Measurements from ENCODE around the gene SEC11A. TPM values are rescaled to one million over a fixed set of nuclear protein-coding genes. Genes with fewer than 3 reads are reported as not detected.
"Not testable (repeated sequence)": the region's sequence is repeated elsewhere in the genome, so short reads cannot be mapped to it uniquely, and the experiment has no call there.

The SEC11A gene
- total RNA-seq, 1 donor from 2014 or later, result 126 TPM

DNA sequence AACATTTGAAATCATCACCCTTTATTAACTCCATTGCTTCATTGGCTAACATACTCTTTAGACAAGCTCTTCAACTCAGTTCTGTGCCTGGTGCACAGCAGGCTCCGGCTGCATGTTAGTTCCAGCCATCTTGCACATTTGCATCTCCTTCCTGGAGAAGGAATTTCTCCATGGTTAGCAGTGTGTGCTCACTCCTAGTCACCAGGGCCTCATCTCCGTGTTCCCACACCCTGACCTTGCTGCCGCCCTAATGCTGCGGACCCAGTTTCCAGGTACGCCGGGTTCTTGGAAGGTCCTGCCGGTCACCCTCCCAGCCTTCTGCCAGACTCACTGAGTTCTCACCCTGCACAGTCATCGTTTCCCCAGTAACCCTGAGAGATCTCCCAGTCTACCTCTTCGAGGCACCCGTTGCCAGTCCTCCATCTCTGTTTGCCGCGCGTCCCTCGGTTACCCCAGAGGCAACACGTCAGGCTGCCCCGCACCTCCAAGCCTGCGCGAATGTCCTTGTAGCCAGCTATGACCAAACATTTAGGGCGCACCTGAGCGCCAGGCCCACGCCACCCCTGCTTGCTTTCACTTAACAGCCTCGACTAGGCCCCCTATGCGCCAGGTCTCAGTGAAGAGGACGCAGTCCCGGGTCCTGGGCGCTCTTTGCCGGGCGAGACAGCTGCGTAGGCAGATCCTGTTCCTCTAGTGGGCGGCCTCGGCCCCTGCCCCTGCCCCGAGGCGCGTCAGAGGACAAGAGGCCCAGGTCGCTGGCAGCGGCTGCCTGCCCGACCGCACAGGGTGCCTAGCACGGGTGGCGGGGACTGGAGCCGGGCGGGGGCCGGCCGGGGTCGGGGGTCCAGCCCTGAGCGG, 31.7 kb upstream of the SEC11A start:
- DNase-seq (ENCODE audit: low spot score in 2 of 2, unreplicated experiment in 2 of 2), result peak; percentile 47 to 77
- peaks cover 44% of the 10 kb centered on the region for H3K4me1 Mint-ChIP-seq
- no peaks in the 10 kb centered on the region for H3K36me3 Mint-ChIP-seq
- peak overlapping the region; percentile 81 for H3K4me3 Mint-ChIP-seq
- peak overlapping the region; percentile 95 for H3K27ac Mint-ChIP-seq
- TF ChIP-seq CTCF (IDR thresholded peaks at IDR 0.05; ENCODE audit: unreplicated experiment), result no peak
- no peaks in the 10 kb centered on the region for H3K27me3 Mint-ChIP-seq (ENCODE audit: low read depth)
- no peaks in the 10 kb centered on the region for H3K9me3 Mint-ChIP-seq

- peaks cover 16% of the 10 kb centered on the region for H3K4me1 Mint-ChIP-seq
- no peaks in the 10 kb centered on the region for H3K27me3 Mint-ChIP-seq (ENCODE audit: low read depth)
- no peak for TF ChIP-seq CTCF (IDR thresholded peaks at IDR 0.05; ENCODE audit: unreplicated experiment)
These were observed 25.2 kb upstream of the SEC11A start for GRCh38 chr15:84741121-84741520.

GRCh38 chr15:84740691-84741090, 24.8 kb upstream of the SEC11A start:
- DNase-seq (ENCODE audit: low spot score in 2 of 2, unreplicated experiment in 2 of 2), result no peak
- no peak for TF ChIP-seq CTCF (IDR thresholded peaks at IDR 0.05; ENCODE audit: unreplicated experiment)
- Mint-ChIP-seq H3K9me3 (no peaks in the 10 kb centered on the region), H3K27me3 (ENCODE audit: low read depth) (no peaks in the 10 kb centered on the region), H3K36me3 (no peaks in the 10 kb centered on the region), H3K4me1 (peaks cover 15% of the 10 kb centered on the region), H3K27ac (no peak overlapping the region), H3K4me3 (no peak overlapping the region)

More at GRCh38 chr15:84741121-84741520, 25.2 kb upstream of the SEC11A start:
- no peak overlapping the region for H3K27ac Mint-ChIP-seq
- H3K36me3 Mint-ChIP-seq, result no peaks in the 10 kb centered on the region
- DNase-seq (ENCODE audit: low spot score in 2 of 2, unreplicated experiment in 2 of 2), result no peak
- no peak overlapping the region for H3K4me3 Mint-ChIP-seq
- H3K9me3 Mint-ChIP-seq, result no peaks in the 10 kb centered on the region

DNA sequence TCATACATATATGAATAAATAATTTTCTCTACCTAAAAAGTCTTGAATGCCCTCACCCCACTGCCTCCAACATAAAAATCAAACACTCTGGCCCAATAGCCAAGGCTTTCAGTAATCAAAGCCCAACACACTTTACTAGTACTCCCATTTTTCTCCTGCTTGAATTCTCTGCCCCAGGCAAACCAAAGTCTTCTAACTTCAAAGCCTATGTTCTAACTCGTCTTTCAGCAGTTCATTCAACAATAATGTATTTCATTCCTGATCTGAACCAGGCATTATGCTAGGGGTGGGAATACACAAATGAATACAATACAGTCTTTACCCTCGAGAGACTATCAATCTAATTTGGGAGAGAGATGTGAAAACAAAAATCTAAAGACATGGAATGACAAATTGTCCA, 21.1 kb upstream of the SEC11A start:
- H3K27me3 Mint-ChIP-seq (ENCODE audit: low read depth), result no peaks in the 10 kb centered on the region
- H3K27ac Mint-ChIP-seq, result peak overlapping the region; percentile 90
- H3K36me3 Mint-ChIP-seq, result no peaks in the 10 kb centered on the region
- TF ChIP-seq CTCF (IDR thresholded peaks at IDR 0.05; ENCODE audit: unreplicated experiment), result no peak
- no peaks in the 10 kb centered on the region for H3K9me3 Mint-ChIP-seq
- H3K4me1 Mint-ChIP-seq, result peaks cover 25% of the 10 kb centered on the region
- no peak overlapping the region for H3K4me3 Mint-ChIP-seq
- DNase-seq (ENCODE audit: low spot score in 2 of 2, unreplicated experiment in 2 of 2), result no peak

GRCh38 chr15:84736375-84736774, 20.4 kb upstream of the SEC11A start:
- peak overlapping the region; percentile 35 for H3K27ac Mint-ChIP-seq
- no peaks in the 10 kb centered on the region for H3K27me3 Mint-ChIP-seq (ENCODE audit: low read depth)

GRCh38 chr15:84735480-84736061, 19.6 kb upstream of the SEC11A start:
- not testable (repeated sequence) for DNase-seq (ENCODE audit: low spot score in 2 of 2, unreplicated experiment in 2 of 2); H3K36me3 Mint-ChIP-seq; H3K9me3 Mint-ChIP-seq; H3K27me3 Mint-ChIP-seq (ENCODE audit: low read depth)
- peaks cover 25% of the 10 kb centered on the region for H3K4me1 Mint-ChIP-seq
- peak overlapping the region; percentile 55 for H3K4me3 Mint-ChIP-seq
- peak overlapping the region; percentile 92 for H3K27ac Mint-ChIP-seq

More at GRCh38 chr15:84736375-84736774, 20.4 kb upstream of the SEC11A start:
- no peak for TF ChIP-seq CTCF (IDR thresholded peaks at IDR 0.05; ENCODE audit: unreplicated experiment)
- Mint-ChIP-seq H3K4me3 (no peak overlapping the region), H3K9me3 (no peaks in the 10 kb centered on the region), H3K36me3 (no peaks in the 10 kb centered on the region), H3K4me1 (peaks cover 25% of the 10 kb centered on the region)
- DNase-seq (ENCODE audit: low spot score in 2 of 2, unreplicated experiment in 2 of 2), result no peak
